GM23338 (cell line): ENCODE measurements around the gene MAN1B1. TPM values are rescaled to one million over a fixed set of nuclear protein-coding genes. Genes with fewer than 3 reads are reported as not detected.
A peak's percentile ranks its signal among the peaks of the same experiment; 100 is the strongest.

ENCODE experiments used
- ATAC-seq: fragments of 200-7000 bp; cut with Tn5 transposase; 3 replicates; pipeline ENCODE4 v1.9.1; 2020
- DNase-seq: peaks from one replicate; pipeline ENCODE4 v3.0.0-alpha.2; 2015; ENCODE audit warnings: low spot score
- H2AFZ ChIP-seq: fragments of 200-600 bp; sonication (generic); 2 replicates; pipeline ENCODE4 v1.8.0; 2016; ENCODE audit warnings: antibody characterized with exemption, mild to moderate bottlenecking, moderate library complexity
- H3F3A ChIP-seq: fragments of 200-600 bp; sonication (generic); replicated peaks from 2 replicates; pipeline ENCODE4 v1.8.0; 2017; ENCODE audit warnings: antibody characterized with exemption, mixed run types, low read depth
- H3K27ac ChIP-seq: fragments of 200-600 bp; sonication (generic); 2 replicates; pipeline ENCODE4 v1.6.1; 2016; ENCODE audit warnings: low read depth
- H3K27me3 ChIP-seq: fragments of 200-600 bp; sonication (generic); 2 replicates; pipeline ENCODE4 v1.8.0; 2016; ENCODE audit warnings: mild to moderate bottlenecking, mixed run types, moderate library complexity; ENCODE audit not compliant: insufficient read depth
- H3K36me3 ChIP-seq: fragments of 200-600 bp; sonication (generic); 2 replicates; pipeline ENCODE4 v1.8.0; 2016; ENCODE audit warnings: mild to moderate bottlenecking; ENCODE audit not compliant: insufficient read depth
- H3K4me1 ChIP-seq: fragments of 200-600 bp; sonication (generic); 2 replicates; pipeline ENCODE4 v1.8.0; 2016; ENCODE audit warnings: mild to moderate bottlenecking, moderate library complexity; ENCODE audit not compliant: insufficient read depth
- H3K4me2 ChIP-seq: fragments of 200-600 bp; sonication (generic); 2 replicates; pipeline ENCODE4 v1.7.1; 2017; ENCODE audit warnings: mixed run types
- H3K4me3 ChIP-seq: fragments of 200-600 bp; sonication (generic); 2 replicates; pipeline ENCODE4 v1.6.1; 2016; ENCODE audit warnings: mixed run types
- H3K79me2 ChIP-seq: fragments of 200-600 bp; sonication (generic); replicated peaks from 2 replicates; pipeline ENCODE4 v1.8.0; 2017; ENCODE audit warnings: mild to moderate bottlenecking; ENCODE audit not compliant: insufficient read depth
- H3K9me2 ChIP-seq: fragments of 200-600 bp; sonication (generic); 2 replicates; pipeline ENCODE4 v1.8.0; 2017; ENCODE audit not compliant: insufficient read depth
- H4K20me1 ChIP-seq: fragments of 200-600 bp; sonication (generic); replicated peaks from 2 replicates; pipeline ENCODE4 v1.8.0; 2017; ENCODE audit warnings: mild to moderate bottlenecking; ENCODE audit not compliant: insufficient read depth
- H3K27ac Mint-ChIP-seq: 2 replicates; pipeline ENCODE4 v1.8.0; 2020; ENCODE audit warnings: inconsistent platforms, mild to moderate bottlenecking, moderate library complexity, mixed read lengths
- H3K27me3 Mint-ChIP-seq: 3 replicates; pipeline ENCODE4 v1.8.0; 2022; ENCODE audit warnings: low read depth, mild to moderate bottlenecking, moderate library complexity, mixed read lengths, inconsistent platforms; ENCODE audit not compliant: insufficient read depth, poor library complexity
- H3K36me3 Mint-ChIP-seq: 3 replicates; pipeline ENCODE4 v1.8.0; 2021; ENCODE audit warnings: low read depth, mild to moderate bottlenecking, inconsistent platforms, moderate library complexity, mixed read lengths
- H3K4me1 Mint-ChIP-seq: 3 replicates; pipeline ENCODE4 v1.8.0; 2020; ENCODE audit warnings: mild to moderate bottlenecking, inconsistent platforms, mixed read lengths
- H3K4me3 Mint-ChIP-seq: 3 replicates; pipeline ENCODE4 v1.8.0; 2021; ENCODE audit warnings: moderate library complexity, mild to moderate bottlenecking, inconsistent platforms, mixed read lengths
- H3K9me3 Mint-ChIP-seq: 3 replicates; pipeline ENCODE4 v1.8.0; 2020; ENCODE audit warnings: moderate library complexity, mild to moderate bottlenecking, inconsistent platforms, mixed read lengths
- JUNB ChIP-seq: IDR thresholded peaks from one replicate; pipeline ENCODE4 v1.6.1; 2016; ENCODE audit warnings: antibody characterized with exemption; ENCODE audit not compliant: unreplicated experiment
- NANOG ChIP-seq: IDR thresholded peaks from 2 replicates; pipeline ENCODE4 v1.6.1; 2016; ENCODE audit warnings: antibody characterized with exemption, borderline replicate concordance
- REST ChIP-seq: IDR thresholded peaks from one replicate; pipeline ENCODE4 v1.6.1; 2018; ENCODE audit warnings: antibody characterized with exemption; ENCODE audit not compliant: unreplicated experiment
- STAT1 ChIP-seq: IDR thresholded peaks from one replicate; pipeline ENCODE4 v1.6.1; 2016; ENCODE audit warnings: antibody characterized with exemption; ENCODE audit not compliant: unreplicated experiment
- ZNF114 ChIP-seq: fragments of 250-450 bp; sonication (Bioruptor Pico); IDR thresholded peaks from 2 replicates; pipeline ENCODE4 v1.5.0; 2020; ENCODE audit warnings: mild to moderate bottlenecking, moderate library complexity
- ZNF331 ChIP-seq: fragments of 250-450 bp; sonication (Bioruptor Pico); IDR thresholded peaks from 2 replicates; pipeline ENCODE4 v1.5.0; 2020; ENCODE audit warnings: low read depth, mild to moderate bottlenecking, moderate library complexity
- polyA plus RNA-seq: library from polyadenylated mRNA; unstranded; fragments of >200 nt; fragmentation: Nextera tagmentation; extraction: Ambion mirVana; gene quantifications from 2 replicates; pipeline ENCODE4 v1.2.1, GENCODE V29; 2016
- total RNA-seq: library from RNA; depleted of rRNA; stranded (reverse); fragments of >200 nt; shearing (Covaris generic); gene quantifications from 2 replicates; pipeline ENCODE4 v1.2.3, GENCODE V29; 2014
- TF ChIP-seq, protein P1 (sequence below): IDR thresholded peaks from 2 replicates; pipeline ENCODE4 v1.6.1; 2016; ENCODE audit warnings: antibody characterized with exemption
- TF ChIP-seq, protein P2 (sequence below), 2 experiments: fragments of 200-600 bp in 1 of 2; sonication (generic) in 1 of 2; conservative IDR thresholded peaks; 2 replicates each; pipeline versions ENCODE4 v1.5.1 to v1.6.1; 2016 to 2017; ENCODE audit warnings: antibody characterized with exemption in 2 of 2, low read depth in 2 of 2, mild to moderate bottlenecking in 2 of 2, moderate library complexity in 1 of 2

The MAN1B1 gene
- total and polyA plus RNA-seq, 2 experiments from 2014 or later = 15.7 to 39.9 TPM

DNA sequence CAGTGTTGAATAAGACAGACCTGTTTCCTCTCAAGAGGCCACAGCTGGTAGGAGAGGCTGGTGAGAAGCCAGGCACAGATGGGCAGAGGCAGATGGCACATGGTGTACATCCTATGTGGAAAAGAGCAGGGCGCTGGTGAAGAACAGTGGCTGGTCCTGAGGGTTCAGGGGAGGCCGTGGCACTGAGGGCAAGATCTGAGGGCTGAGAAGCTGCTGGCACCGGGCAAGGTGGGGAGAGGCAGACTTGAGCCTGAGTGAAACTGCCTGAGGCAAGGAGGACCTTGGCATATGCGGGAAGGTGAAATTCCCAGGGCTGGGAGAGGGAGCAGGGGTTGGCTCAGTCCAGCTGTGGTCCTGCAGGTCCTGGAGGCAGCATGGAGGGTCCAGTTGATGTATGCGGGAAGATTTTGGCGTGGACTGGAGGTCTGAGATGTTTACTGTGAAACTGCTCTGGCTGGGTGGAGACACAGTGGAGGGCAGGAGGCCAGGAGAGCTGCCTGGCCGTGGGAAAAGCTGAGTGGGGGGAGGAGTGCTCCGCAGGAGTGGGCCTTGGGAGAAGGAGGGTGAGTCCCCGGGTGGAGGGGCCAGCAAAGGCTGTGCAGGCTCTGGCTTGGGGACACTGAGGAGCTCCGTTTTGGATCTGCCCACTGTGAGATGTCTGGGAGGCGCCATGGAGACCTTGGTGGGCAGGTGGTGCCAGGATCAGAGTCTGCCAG lies 2.6 kb downstream of the MAN1B1 start:
- Histone ChIP-seq H3K27me3 (peaks cover 5% of the 10 kb centered on the region; the same call in 1 of the 2 replicates), H3K4me2 (no peak overlapping the region), H3F3A (peaks cover 20% of the 10 kb centered on the region), H2AFZ (no peak overlapping the region), H3K4me3 (no peak overlapping the region), H3K27ac (no peak overlapping the region), H3K4me1 (peaks cover 9% of the 10 kb centered on the region), H3K36me3 (no peaks in the 10 kb centered on the region; the same call in 1 of the 2 replicates), H3K79me2 (no peaks in the 10 kb centered on the region; the same call in 1 of the 2 replicates), H4K20me1 (no peaks in the 10 kb centered on the region; the same call in 1 of the 2 replicates), H3K9me2 (no peaks in the 10 kb centered on the region)
- H3K27ac Mint-ChIP-seq = peak overlapping the region; percentile 26; the same call in 1 of the 2 replicates
- H3K9me3 Mint-ChIP-seq = peaks cover 4% of the 10 kb centered on the region; the same call in 1 of the 3 replicates
- DNase-seq = no peak
- peaks cover 15% of the 10 kb centered on the region for H3K4me1 Mint-ChIP-seq
- ATAC-seq = no peak
- TF ChIP-seq JUNB = no peak
- no peak for TF ChIP-seq ZNF114 (CRISPR knock-in tag)
- no peak for TF ChIP-seq ZNF331 (CRISPR knock-in tag)
- no peak for TF ChIP-seq STAT1
- no peak for TF ChIP-seq NANOG
- TF ChIP-seq REST = no peak
- TF ChIP-seq, protein P1, sequence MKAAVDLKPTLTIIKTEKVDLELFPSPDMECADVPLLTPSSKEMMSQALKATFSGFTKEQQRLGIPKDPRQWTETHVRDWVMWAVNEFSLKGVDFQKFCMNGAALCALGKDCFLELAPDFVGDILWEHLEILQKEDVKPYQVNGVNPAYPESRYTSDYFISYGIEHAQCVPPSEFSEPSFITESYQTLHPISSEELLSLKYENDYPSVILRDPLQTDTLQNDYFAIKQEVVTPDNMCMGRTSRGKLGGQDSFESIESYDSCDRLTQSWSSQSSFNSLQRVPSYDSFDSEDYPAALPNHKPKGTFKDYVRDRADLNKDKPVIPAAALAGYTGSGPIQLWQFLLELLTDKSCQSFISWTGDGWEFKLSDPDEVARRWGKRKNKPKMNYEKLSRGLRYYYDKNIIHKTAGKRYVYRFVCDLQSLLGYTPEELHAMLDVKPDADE = no peak
- peaks cover 23% of the 10 kb centered on the region for H3K27me3 Mint-ChIP-seq
- H3K4me3 Mint-ChIP-seq = no peak overlapping the region
- peaks cover 20% of the 10 kb centered on the region; the same call in 2 of the 3 replicates for H3K36me3 Mint-ChIP-seq

DNA sequence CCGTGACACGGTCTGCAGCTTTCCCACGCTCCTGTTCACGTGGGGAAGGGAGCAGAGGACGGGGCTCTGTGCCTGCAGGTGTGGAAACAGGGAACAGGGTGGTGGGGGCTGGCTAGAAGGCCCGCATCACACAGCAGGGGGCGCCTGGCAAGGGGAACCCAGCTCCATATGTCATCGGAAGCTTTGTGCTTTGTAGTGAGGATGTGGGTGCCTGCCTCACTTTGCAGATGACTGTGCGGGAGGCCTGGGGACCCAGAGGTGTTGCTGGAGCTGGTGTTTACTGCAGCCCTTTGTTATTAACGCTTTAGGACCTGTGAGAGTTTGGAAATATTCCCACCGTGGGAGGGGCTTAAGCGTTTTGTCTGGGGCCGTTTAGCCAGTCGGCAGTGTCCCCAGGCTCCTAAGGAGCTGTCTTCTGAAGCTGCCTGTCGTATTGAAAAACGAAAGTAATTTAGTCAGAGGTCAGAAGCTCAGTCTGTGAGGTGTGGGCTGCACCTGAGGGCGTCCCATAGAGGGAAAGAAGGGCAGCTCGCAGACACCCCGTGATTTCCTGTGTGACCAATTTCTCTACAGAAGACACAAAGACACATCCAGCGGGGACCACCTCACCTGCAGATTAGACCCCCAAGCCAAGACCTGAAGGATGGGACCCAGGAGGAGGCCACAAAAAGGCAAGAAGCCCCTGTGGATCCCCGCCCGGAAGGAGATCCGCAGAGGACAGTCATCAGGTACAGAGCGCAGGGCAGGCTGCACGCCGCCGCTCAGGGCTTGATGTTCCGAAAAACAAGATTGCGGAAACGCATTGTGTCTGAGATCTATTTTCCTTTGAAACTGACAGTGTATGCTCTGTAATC lies 9.1 kb downstream of the MAN1B1 start:
- Mint-ChIP-seq H3K27ac (no peak overlapping the region; the same call in 1 of the 2 replicates), H3K4me3 (no peak overlapping the region), H3K36me3 (peaks cover 31% of the 10 kb centered on the region), H3K27me3 (peaks cover 5% of the 10 kb centered on the region), H3K4me1 (no peaks in the 10 kb centered on the region), H3K9me3 (0 out of 3 replicates have a peak, but pooled peaks cover 2% of the 10 kb centered on the region)
- Histone ChIP-seq H3K27me3 (no peaks in the 10 kb centered on the region), H3F3A (no peaks in the 10 kb centered on the region), H3K27ac (no peak overlapping the region), H3K4me2 (no peak overlapping the region), H2AFZ (no peak overlapping the region), H3K4me3 (no peak overlapping the region), H4K20me1 (no peaks in the 10 kb centered on the region; the same call in 1 of the 2 replicates), H3K79me2 (no peaks in the 10 kb centered on the region), H3K36me3 (peaks cover 2% of the 10 kb centered on the region), H3K4me1 (no peaks in the 10 kb centered on the region), H3K9me2 (no peaks in the 10 kb centered on the region)
- TF ChIP-seq ZNF114 (CRISPR knock-in tag) = no peak
- TF ChIP-seq, protein P2, sequence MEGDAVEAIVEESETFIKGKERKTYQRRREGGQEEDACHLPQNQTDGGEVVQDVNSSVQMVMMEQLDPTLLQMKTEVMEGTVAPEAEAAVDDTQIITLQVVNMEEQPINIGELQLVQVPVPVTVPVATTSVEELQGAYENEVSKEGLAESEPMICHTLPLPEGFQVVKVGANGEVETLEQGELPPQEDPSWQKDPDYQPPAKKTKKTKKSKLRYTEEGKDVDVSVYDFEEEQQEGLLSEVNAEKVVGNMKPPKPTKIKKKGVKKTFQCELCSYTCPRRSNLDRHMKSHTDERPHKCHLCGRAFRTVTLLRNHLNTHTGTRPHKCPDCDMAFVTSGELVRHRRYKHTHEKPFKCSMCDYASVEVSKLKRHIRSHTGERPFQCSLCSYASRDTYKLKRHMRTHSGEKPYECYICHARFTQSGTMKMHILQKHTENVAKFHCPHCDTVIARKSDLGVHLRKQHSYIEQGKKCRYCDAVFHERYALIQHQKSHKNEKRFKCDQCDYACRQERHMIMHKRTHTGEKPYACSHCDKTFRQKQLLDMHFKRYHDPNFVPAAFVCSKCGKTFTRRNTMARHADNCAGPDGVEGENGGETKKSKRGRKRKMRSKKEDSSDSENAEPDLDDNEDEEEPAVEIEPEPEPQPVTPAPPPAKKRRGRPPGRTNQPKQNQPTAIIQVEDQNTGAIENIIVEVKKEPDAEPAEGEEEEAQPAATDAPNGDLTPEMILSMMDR (conservative IDR thresholded peaks at IDR 0.05; ENCODE audit: low read depth in 2 of 2) = peak in 1 of 2 experiments; percentile 18; a peak in 1 of 4 replicates
- DNase-seq = peak; percentile 29
- ATAC-seq = no peak
